ACC112 (cell line): ENCODE data around the gene CAMK2N1.

ENCODE experiments used
- H2AFZ ChIP-seq: fragments of 200-600 bp; sonication (generic); one replicate; pipeline ENCODE4 v1.6.0; 2017; ENCODE audit warnings: antibody characterized with exemption, low read length; ENCODE audit not compliant: unreplicated experiment
- H3K27ac ChIP-seq: fragments of 200-600 bp; sonication (generic); 2 replicates; pipeline ENCODE4 v1.5.1; 2014; ENCODE audit warnings: low read depth, mild to moderate bottlenecking, antibody characterized with exemption, low read length, moderate library complexity
- H3K27me3 ChIP-seq: fragments of 200-600 bp; sonication (generic); 2 replicates; pipeline ENCODE4 v1.6.1; 2014; ENCODE audit warnings: mild to moderate bottlenecking, antibody characterized with exemption, low read length, moderate library complexity, mixed read lengths; ENCODE audit not compliant: insufficient read depth
- H3K36me3 ChIP-seq: fragments of 200-600 bp; sonication (generic); 2 replicates; pipeline ENCODE4 v1.6.1; 2016; ENCODE audit warnings: mild to moderate bottlenecking, antibody characterized with exemption, low read length, moderate library complexity, mixed read lengths; ENCODE audit not compliant: insufficient read depth
- H3K4me1 ChIP-seq: fragments of 200-600 bp; sonication (generic); one replicate; pipeline ENCODE4 v1.6.1; 2016; ENCODE audit warnings: low read length, mixed read lengths; ENCODE audit not compliant: insufficient read depth, unreplicated experiment, control insufficient read depth
- H3K4me3 ChIP-seq: fragments of 200-600 bp; sonication (generic); 2 replicates; pipeline ENCODE4 v1.5.1; 2014; ENCODE audit warnings: mild to moderate bottlenecking, low read depth, low read length
- H3K79me2 ChIP-seq: fragments of 200-600 bp; sonication (generic); one replicate; pipeline ENCODE4 v1.6.0; 2016; ENCODE audit warnings: low read length; ENCODE audit not compliant: control insufficient read depth, unreplicated experiment, insufficient read depth

Gene CAMK2N1

GRCh38 chr1:20445956-20446355 lies 40.1 kb downstream of the CAMK2N1 start:
- Histone ChIP-seq H3K4me1 (peaks cover 14% of the 10 kb centered on the region), H3K36me3 (no peaks in the 10 kb centered on the region), H3K79me2 (no peaks in the 10 kb centered on the region), H3K4me3 (no peak overlapping the region), H3K27ac (no peak overlapping the region), H3K27me3 (peaks cover 12% of the 10 kb centered on the region; the same call in 1 of the 2 replicates), H2AFZ (no peak overlapping the region)

- peaks cover under 1% of the 10 kb centered on the region; the same call in 1 of the 2 replicates for H3K27me3 ChIP-seq
- no peak overlapping the region for H2AFZ ChIP-seq
- peaks cover 14% of the 10 kb centered on the region for H3K4me1 ChIP-seq
Measured at GRCh38 chr1:20443703-20444586, 42.1 kb downstream of the CAMK2N1 start.

DNA sequence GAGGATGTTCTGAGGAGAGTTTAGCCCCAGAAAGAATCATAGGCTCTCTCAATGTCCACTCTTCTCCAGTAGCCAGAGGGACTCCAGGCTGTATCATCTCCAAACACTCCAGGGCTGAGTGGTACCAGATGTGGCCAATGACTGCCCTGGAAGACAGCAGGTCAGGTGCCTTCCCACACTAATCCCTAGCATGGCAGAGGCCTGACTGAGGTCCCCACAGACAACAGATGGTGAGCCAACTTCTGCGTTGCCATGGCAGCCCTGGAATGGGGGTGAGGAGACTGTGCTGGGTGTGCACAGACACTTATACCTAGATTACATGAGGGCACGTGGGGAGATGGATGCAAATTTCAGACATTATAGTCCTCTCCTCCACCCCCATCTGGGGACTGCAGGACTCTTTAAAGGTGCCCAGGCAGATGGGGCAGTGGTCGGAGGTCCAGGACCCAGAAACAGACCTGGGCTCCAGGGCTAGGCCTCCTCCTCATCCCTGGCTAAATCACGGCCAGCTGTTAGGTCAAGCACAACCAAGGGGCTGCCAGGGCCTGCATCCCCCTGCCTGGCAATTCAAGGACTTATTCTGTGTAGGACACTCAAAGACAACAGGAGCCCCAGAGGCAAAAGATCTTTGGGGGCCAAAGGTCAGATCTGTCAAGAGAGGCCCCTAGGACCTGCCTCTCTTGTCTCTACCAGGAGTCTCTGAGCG lies 42.9 kb downstream of the CAMK2N1 start:
- no peaks in the 10 kb centered on the region for H3K79me2 ChIP-seq
- no peak overlapping the region for H3K27ac ChIP-seq
- no peak overlapping the region for H2AFZ ChIP-seq
- H3K4me1 ChIP-seq = peaks cover 14% of the 10 kb centered on the region
- no peak overlapping the region for H3K4me3 ChIP-seq
- no peaks in the 10 kb centered on the region for H3K36me3 ChIP-seq
- H3K27me3 ChIP-seq = peaks cover 8% of the 10 kb centered on the region; the same call in 1 of the 2 replicates

More at GRCh38 chr1:20443703-20444586, 42.1 kb downstream of the CAMK2N1 start:
- no peak overlapping the region for H3K27ac ChIP-seq
- no peaks in the 10 kb centered on the region for H3K36me3 ChIP-seq
- H3K79me2 ChIP-seq = no peaks in the 10 kb centered on the region
- H3K4me3 ChIP-seq = no peak overlapping the region

- peaks cover 25% of the 10 kb centered on the region for H3K27me3 ChIP-seq
Measured at GRCh38 chr1:20440785-20441200, 45.2 kb downstream of the CAMK2N1 start.

GRCh38 chr1:20439282-20439681 lies 46.7 kb downstream of the CAMK2N1 start:
- H3K27ac ChIP-seq = no peak overlapping the region
- H3K4me1 ChIP-seq = no peaks in the 10 kb centered on the region
- H3K79me2 ChIP-seq = no peaks in the 10 kb centered on the region
- H3K27me3 ChIP-seq = peaks cover 37% of the 10 kb centered on the region
- no peaks in the 10 kb centered on the region for H3K36me3 ChIP-seq
- no peak overlapping the region for H3K4me3 ChIP-seq
- no peak overlapping the region for H2AFZ ChIP-seq

More at GRCh38 chr1:20440785-20441200, 45.2 kb downstream of the CAMK2N1 start:
- Histone ChIP-seq H3K27ac (no peak overlapping the region), H3K4me3 (no peak overlapping the region), H3K79me2 (no peaks in the 10 kb centered on the region), H2AFZ (no peak overlapping the region), H3K36me3 (no peaks in the 10 kb centered on the region), H3K4me1 (no peaks in the 10 kb centered on the region)

DNA sequence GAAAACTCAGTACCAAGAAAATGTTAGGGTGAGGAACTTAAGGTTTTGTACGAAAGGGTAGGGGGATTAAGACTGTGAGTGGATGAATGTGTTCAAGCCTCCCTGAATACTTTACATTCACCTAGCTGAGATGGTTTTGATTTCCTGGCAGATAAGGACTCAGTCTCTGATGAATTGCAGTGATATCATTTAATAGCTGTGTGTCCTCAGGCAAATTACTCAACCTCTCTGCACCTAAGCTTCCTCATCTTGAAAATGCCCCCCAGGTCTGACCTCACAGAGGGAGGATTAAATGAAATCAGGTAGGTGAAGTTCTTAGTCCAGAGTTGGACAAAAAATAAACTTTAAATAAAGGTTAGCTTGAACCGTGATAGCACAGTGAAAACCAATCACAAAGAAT lies 48.4 kb downstream of the CAMK2N1 start:
- Histone ChIP-seq H2AFZ (no peak overlapping the region), H3K79me2 (no peaks in the 10 kb centered on the region), H3K4me1 (no peaks in the 10 kb centered on the region), H3K27me3 (peaks cover 37% of the 10 kb centered on the region), H3K27ac (no peak overlapping the region), H3K4me3 (no peak overlapping the region), H3K36me3 (no peaks in the 10 kb centered on the region)

DNA sequence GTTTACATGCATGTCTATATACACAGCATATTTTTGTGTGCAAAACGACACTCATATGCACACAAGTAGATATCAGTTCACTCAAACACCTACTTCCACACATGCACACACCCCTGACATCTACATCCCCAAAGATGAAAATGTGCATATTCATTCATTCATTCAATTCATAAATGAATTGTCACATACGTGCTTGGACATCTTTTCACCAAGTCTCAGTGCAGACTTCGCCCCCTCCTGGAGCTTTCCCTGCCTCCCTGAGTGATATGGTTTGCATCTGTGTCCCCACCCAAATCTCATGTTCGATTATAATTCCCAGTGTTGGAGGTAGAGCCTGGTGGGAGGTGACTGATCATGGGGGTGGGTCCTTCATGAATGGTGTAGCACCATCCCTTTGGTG lies 53.1 kb downstream of the CAMK2N1 start:
- Histone ChIP-seq H2AFZ (no peak overlapping the region), H3K27me3 (peaks cover 28% of the 10 kb centered on the region), H3K27ac (no peak overlapping the region), H3K36me3 (no peaks in the 10 kb centered on the region), H3K4me3 (no peak overlapping the region), H3K4me1 (peaks cover 5% of the 10 kb centered on the region), H3K79me2 (no peaks in the 10 kb centered on the region)
